ENCODE data around the gene SLC9A9.

The SLC9A9 gene

GRCh38 chr3:143832433-143832832 is 15.8 kb downstream of the SLC9A9 start:
- Histone ChIP-seq H3K79me2 (ENCODE audit: low read length) (peaks cover 24% of the 10 kb centered on the region), H3K27ac (ENCODE audit: low read length) (peak overlapping the region; percentile 68; the same call in 1 of the 2 replicates), H3F3A (ENCODE audit: insufficient read depth, low read length) (peaks cover 27% of the 10 kb centered on the region), H3K9me3 (replicated peaks; ENCODE audit: insufficient read depth, low read length) (no peaks in the 10 kb centered on the region), H3K27me3 (replicated peaks; ENCODE audit: insufficient read depth, low read length) (no peaks in the 10 kb centered on the region), H2AFZ (ENCODE audit: low read length) (0 out of 2 replicates have a peak overlapping the region, but pooled peaks have one; percentile 2), H3K9me2 (replicated peaks; ENCODE audit: insufficient read depth, low read length) (no peaks in the 10 kb centered on the region), H3K4me3 (ENCODE audit: low read length) (peak overlapping the region; percentile 44), H3K4me1 (ENCODE audit: low read length) (peaks cover 35% of the 10 kb centered on the region), H4K20me1 (ENCODE audit: insufficient read depth, low read length) (no peaks in the 10 kb centered on the region), H3K4me2 (ENCODE audit: low read depth, low read length) (peak overlapping the region; percentile 68), H3K36me3 (replicated peaks; ENCODE audit: insufficient read depth, low read length) (no peaks in the 10 kb centered on the region), H3K9ac (ENCODE audit: low read length) (peak overlapping the region; percentile 34; the same call in 1 of the 2 replicates)
- TF ChIP-seq EZH2phosphoT487 (IDR thresholded peaks at IDR 0.05; ENCODE audit: low read length) = no peak
- no peak for TF ChIP-seq CTCF (IDR thresholded peaks at IDR 0.05; ENCODE audit: low read length)
- TF ChIP-seq EZH2 (optimal IDR thresholded peaks at IDR 0.05; ENCODE audit: low read depth, low read length) = no peak
- no peak for DNase-seq

GRCh38 chr3:143831994-143832393 is 16.3 kb downstream of the SLC9A9 start:
- Histone ChIP-seq H3K4me2 (ENCODE audit: low read depth, low read length) (peak overlapping the region; percentile 68), H3K36me3 (replicated peaks; ENCODE audit: insufficient read depth, low read length) (no peaks in the 10 kb centered on the region), H3K9ac (ENCODE audit: low read length) (peak overlapping the region; percentile 34; the same call in 1 of the 2 replicates), H3K9me3 (replicated peaks; ENCODE audit: insufficient read depth, low read length) (no peaks in the 10 kb centered on the region), H3F3A (ENCODE audit: insufficient read depth, low read length) (peaks cover 27% of the 10 kb centered on the region), H3K4me1 (ENCODE audit: low read length) (peaks cover 35% of the 10 kb centered on the region), H2AFZ (ENCODE audit: low read length) (0 out of 2 replicates have a peak overlapping the region, but pooled peaks have one; percentile 2), H3K9me2 (replicated peaks; ENCODE audit: insufficient read depth, low read length) (no peaks in the 10 kb centered on the region), H3K4me3 (ENCODE audit: low read length) (peak overlapping the region; percentile 44), H3K27ac (ENCODE audit: low read length) (peak overlapping the region; percentile 68), H3K79me2 (ENCODE audit: low read length) (peaks cover 23% of the 10 kb centered on the region; the same call in 1 of the 2 replicates), H4K20me1 (ENCODE audit: insufficient read depth, low read length) (no peaks in the 10 kb centered on the region), H3K27me3 (replicated peaks; ENCODE audit: insufficient read depth, low read length) (no peaks in the 10 kb centered on the region)
- peak; percentile 58 for DNase-seq
- no peak for TF ChIP-seq CTCF (IDR thresholded peaks at IDR 0.05; ENCODE audit: low read length)
- TF ChIP-seq EZH2phosphoT487 (IDR thresholded peaks at IDR 0.05; ENCODE audit: low read length) = no peak
- TF ChIP-seq EZH2 (optimal IDR thresholded peaks at IDR 0.05; ENCODE audit: low read depth, low read length) = no peak

GRCh38 chr3:143831208-143831607 is 17.1 kb downstream of the SLC9A9 start:
- H3K27me3 ChIP-seq (replicated peaks; ENCODE audit: insufficient read depth, low read length) = no peaks in the 10 kb centered on the region
- peaks cover 41% of the 10 kb centered on the region for H3K4me1 ChIP-seq (ENCODE audit: low read length)
- 0 out of 2 replicates have a peak overlapping the region, but pooled peaks have one; percentile 2 for H2AFZ ChIP-seq (ENCODE audit: low read length)
- H3K4me3 ChIP-seq (ENCODE audit: low read length) = peak overlapping the region; percentile 44
- TF ChIP-seq EZH2phosphoT487 (IDR thresholded peaks at IDR 0.05; ENCODE audit: low read length) (no peak), CTCF (IDR thresholded peaks at IDR 0.05; ENCODE audit: low read length) (no peak)
- peak overlapping the region; percentile 68 for H3K4me2 ChIP-seq (ENCODE audit: low read depth, low read length)
- peaks cover 22% of the 10 kb centered on the region; the same call in 1 of the 2 replicates for H3K79me2 ChIP-seq (ENCODE audit: low read length)
- peak; percentile 61 for DNase-seq
- H3K27ac ChIP-seq (ENCODE audit: low read length) = peak overlapping the region; percentile 68
- peak overlapping the region; percentile 34; the same call in 1 of the 2 replicates for H3K9ac ChIP-seq (ENCODE audit: low read length)
- peaks cover 30% of the 10 kb centered on the region for H3F3A ChIP-seq (ENCODE audit: insufficient read depth, low read length)
- no peaks in the 10 kb centered on the region for H4K20me1 ChIP-seq (ENCODE audit: insufficient read depth, low read length)
- H3K9me3 ChIP-seq (replicated peaks; ENCODE audit: insufficient read depth, low read length) = no peaks in the 10 kb centered on the region
- no peaks in the 10 kb centered on the region for H3K9me2 ChIP-seq (replicated peaks; ENCODE audit: insufficient read depth, low read length)
- no peaks in the 10 kb centered on the region for H3K36me3 ChIP-seq (replicated peaks; ENCODE audit: insufficient read depth, low read length)
